VCaP (cell line): ENCODE data around the gene CISD2.
"Not testable (repeated sequence)": the region's sequence is repeated elsewhere in the genome, so short reads cannot be mapped to it uniquely, and the experiment has no call there.

Experiments used
- H3K27ac ChIP-seq: fragments of 450-650 bp; 2 replicates; pipeline ENCODE4 v1.5.1; 2017
- CTCF ChIP-seq: fragments of 450-650 bp; conservative IDR thresholded peaks from 2 replicates; pipeline ENCODE4 v1.5.1; 2017; ENCODE audit warnings: mild to moderate bottlenecking, moderate library complexity

CISD2 gene

GRCh38 chr4:102869569-102870197 is 891 bp downstream of the CISD2 start:
- peak overlapping the region; percentile 87 for H3K27ac ChIP-seq

GRCh38 chr4:102871772-102872171 is 3.0 kb downstream of the CISD2 start:
- TF ChIP-seq CTCF: no peak
- H3K27ac ChIP-seq: no peak overlapping the region

More at GRCh38 chr4:102869569-102870197, 891 bp downstream of the CISD2 start:
- no peak for TF ChIP-seq CTCF

DNA sequence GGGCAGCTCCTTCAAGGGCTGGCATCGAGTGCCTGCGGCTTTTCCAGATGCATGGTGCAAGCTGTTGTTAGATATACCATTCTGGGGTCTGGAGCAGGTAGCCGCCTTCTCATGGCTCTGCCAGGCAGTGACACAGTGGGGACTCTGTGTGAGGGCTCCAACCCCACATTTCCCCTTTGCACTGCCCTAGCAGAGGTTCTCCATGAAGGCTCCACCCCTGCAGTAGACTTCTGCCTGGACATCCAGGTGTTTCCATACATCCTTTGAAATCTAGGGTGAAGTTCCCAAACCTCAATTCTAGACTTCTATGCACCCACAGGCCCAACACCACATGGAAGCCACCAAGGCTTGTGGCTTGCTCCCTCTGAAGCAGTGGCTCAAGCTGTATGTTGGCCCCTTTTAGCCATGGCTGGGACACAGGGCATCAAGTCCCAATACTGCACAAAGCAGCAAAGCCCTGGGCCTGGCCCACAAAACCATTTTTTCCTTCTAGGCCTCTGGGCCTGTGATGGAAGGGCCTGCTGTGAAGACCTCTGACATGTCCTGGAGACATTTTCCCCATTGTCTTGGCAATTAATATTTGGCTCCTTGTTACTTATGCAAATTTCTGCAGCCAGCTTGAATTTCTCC is 8.8 kb downstream of the CISD2 start:
- not testable (repeated sequence) for H3K27ac ChIP-seq

GRCh38 chr4:102878349-102878748 is 9.6 kb downstream of the CISD2 start:
- not testable (repeated sequence) for H3K27ac ChIP-seq

GRCh38 chr4:102878901-102879300 is 10.1 kb downstream of the CISD2 start:
- TF ChIP-seq CTCF: no peak
- H3K27ac ChIP-seq: no peak overlapping the region

GRCh38 chr4:102881343-102881742 is 12.6 kb downstream of the CISD2 start:
- no peak for TF ChIP-seq CTCF
- H3K27ac ChIP-seq: no peak overlapping the region

GRCh38 chr4:102883278-102883677 is 14.5 kb downstream of the CISD2 start:
- no peak for TF ChIP-seq CTCF
- no peak overlapping the region for H3K27ac ChIP-seq

- not testable (repeated sequence) for H3K27ac ChIP-seq
Measured at GRCh38 chr4:102888570-102888969, 19.8 kb downstream of the CISD2 start.

GRCh38 chr4:102889866-102890265 is 21.1 kb downstream of the CISD2 start:
- not testable (repeated sequence) for H3K27ac ChIP-seq

DNA sequence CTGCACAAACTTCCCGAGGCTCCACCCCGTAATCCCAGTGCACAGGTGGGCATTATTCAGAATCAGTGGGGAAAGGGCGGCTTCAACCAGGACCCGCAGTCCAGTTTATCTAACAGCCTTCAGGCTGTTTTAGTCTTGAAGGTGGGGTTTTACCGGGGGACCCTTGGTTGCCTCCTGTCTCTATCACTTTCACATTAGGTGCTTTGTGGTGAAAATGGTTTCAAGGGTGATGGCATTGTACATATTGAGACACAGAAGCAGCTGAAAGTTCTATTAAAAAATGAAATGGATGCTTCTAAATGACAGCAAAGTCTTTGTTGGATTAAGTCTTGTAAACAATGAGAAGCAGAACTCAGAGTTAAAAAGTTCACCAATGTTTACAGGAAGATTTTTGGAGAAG is 27.8 kb downstream of the CISD2 start:
- not testable (repeated sequence) for H3K27ac ChIP-seq

DNA sequence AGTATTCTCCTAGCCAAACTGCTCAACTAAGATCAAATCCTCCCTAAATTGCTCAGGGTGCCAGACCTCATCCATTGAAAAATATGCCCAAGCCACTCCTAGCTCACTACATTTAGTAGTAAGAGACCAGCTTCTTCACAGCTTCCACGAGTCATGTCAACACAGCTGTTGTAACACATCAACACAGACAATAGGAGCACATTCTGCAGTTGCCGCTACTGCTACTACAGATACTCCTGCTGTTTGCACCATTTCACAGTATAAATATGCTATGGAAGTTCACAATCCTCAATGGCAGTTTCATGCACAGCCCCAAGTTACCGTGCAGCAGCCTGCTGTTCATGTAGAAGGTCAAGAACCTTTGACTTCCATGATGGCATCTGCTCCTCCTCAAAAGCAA is 28.8 kb downstream of the CISD2 start:
- H3K27ac ChIP-seq: not testable (repeated sequence)
